ENCODE results near the gene FASTKD1.
"Not testable (repeated sequence)": the region's sequence is repeated elsewhere in the genome, so short reads cannot be mapped to it uniquely, and the experiment has no call there.

The FASTKD1 gene

DNA sequence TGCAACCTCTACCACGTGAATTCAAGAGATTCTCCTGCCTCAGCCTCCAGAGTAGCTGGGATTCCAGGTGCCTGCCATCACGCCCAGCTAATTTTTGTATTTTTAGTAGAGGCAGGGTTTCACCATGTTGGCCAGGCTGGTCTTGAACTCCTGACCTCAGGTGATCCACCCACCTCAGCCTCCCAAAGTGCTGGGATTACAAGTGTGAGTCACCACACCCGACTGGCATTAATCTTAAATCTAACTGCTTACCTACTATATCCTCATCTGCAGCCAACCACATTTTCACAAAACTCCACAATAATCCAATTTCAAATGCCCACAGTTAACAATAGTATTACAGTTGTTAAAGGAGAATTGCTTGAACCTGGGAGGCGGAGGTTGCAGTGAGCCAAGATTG is 2.9 kb downstream of the FASTKD1 start:
- not testable (repeated sequence) for DNase-seq

- DNase-seq = no peak
Observed at GRCh38 chr2:169569948-169570347, 3.7 kb downstream of the FASTKD1 start.

- no peak for DNase-seq
Observed at GRCh38 chr2:169565686-169566085, 8.0 kb downstream of the FASTKD1 start.

DNA sequence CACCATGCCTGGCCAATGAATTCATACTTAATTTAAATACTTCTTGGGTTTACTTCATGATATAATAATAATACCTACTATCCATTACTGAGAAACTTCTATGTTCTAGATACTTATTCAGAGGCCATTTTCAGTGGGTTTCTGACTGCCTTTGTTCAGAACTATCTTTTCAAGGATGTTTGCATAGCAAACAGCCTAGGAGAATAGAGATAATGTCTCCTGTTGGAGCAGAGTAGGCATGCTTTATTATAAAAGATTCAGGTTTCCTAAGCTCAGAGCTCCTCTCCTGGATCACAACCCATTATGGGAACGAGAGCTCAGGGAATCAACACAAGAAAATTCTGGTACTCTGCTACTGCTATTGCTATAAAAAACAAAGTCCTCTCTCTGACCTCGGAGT is 11.1 kb downstream of the FASTKD1 start:
- DNase-seq = no peak

- DNase-seq = not testable (repeated sequence)
Observed at GRCh38 chr2:169562084-169562483, 11.6 kb downstream of the FASTKD1 start.

GRCh38 chr2:169561364-169561763 is 12.3 kb downstream of the FASTKD1 start:
- DNase-seq = no peak

GRCh38 chr2:169546756-169547155 is 26.9 kb downstream of the FASTKD1 start:
- DNase-seq = no peak

DNA sequence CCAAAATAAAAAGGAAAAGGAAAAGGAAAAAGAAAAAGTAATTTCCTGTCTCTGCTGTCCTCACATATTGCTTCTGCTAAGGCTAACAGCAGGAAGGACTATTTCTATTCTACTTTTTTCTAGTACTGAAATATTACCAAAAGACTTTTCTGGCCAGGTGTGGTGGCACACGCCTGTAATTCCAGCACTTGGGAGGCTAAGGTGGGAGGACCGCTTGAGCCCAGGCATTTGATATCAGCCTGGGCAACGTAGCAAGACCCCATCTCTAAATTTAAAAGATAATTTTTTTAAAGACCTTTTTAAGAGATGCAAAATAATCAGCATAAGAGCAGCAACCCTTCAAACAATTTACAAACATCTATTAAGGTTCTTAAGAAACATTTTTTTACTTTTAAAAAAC is 31.2 kb downstream of the FASTKD1 start:
- DNase-seq = no peak

DNA sequence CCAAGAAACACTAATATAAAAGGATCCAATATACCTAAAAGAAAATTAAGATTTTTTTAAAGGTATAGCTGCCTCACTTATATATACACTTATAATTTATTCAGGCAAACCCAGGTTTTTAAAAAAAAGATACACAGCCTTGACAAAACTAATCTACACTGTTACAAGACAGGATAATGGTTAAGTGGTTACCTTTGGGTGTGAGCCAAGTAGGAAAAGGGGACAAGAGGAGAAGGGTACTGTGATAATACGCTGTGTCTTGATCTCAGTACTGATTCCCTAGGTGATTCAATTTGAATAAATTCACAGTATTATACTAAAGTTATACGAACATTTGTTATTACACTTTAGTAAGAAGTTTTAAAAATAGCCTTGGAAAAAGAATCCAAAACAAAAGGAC is 33.5 kb downstream of the FASTKD1 start:
- no peak for DNase-seq

GRCh38 chr2:169539460-169539859 is 34.2 kb downstream of the FASTKD1 start:
- not testable (repeated sequence) for DNase-seq

DNA sequence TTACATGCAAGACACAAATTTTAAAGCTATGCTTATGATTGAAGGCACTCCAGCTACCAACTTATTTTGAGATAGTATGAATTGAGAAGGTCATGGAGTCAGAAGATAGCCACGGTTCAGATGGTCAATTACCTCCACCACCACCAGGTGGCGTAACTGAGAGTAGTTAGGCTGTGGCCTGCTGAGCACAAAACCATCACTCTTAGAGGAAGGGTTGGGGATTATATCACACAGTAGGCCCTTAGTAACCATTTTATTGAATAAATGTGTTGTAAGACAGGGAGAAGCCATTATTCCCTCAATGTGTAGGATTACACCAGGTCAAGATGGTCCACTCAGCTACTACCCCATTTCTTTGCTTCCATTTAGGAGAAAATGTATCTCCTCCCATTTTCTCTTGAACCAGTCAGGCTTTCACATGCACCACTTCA is 45.4 kb downstream of the FASTKD1 start:
- DNase-seq = peak; percentile 54

GRCh38 chr2:169526451-169526850 is 47.2 kb downstream of the FASTKD1 start:
- DNase-seq = no peak

GRCh38 chr2:169525434-169525833 is 48.2 kb downstream of the FASTKD1 start:
- DNase-seq = no peak

GRCh38 chr2:169523681-169524080 is 50.0 kb downstream of the FASTKD1 start:
- no peak for DNase-seq

DNA sequence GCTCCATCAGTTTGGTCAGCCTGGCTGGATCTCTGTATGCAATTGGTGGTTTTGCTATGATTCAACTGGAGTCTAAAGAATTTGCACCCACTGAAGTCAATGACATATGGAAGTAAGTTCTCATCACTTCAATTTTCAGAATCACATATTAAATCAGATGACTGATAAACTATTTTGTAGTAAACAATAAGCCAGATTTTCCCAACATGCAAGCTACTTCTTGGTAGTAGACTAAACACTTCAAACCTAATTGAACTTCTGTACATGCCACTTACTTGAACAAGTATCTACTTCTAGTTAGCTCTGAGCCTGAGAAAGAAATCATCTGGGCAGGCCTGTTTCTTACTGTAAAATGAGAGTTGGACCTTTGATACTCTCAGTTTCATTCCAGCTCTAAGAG is 52.8 kb downstream of the FASTKD1 start:
- DNase-seq = no peak

DNA sequence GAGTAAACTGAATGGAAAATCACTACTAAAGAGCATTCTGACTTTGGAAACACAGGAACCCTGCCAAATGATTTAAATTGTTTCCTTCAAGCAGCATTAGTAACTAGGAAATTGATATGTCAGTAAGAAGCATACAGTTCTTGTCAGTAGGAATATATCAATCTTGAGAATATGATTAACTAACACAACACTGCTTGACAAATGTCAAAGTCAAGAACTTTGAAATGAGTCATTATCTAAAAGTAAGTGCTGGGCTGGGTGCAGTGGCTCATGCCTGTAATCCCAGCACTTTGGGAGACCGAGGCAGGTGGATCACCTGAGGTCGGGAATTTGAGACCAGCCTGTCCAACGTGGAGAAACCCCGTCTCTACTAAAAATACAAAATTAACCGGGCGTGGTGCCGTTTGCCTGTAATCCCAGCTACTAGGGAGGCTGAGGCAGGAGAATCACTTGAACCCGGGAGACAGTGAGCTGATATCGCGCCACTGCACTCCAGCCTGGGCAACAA is 57.1 kb downstream of the FASTKD1 start:
- not testable (repeated sequence) for DNase-seq

GRCh38 chr2:169514758-169515157 is 58.9 kb downstream of the FASTKD1 start:
- DNase-seq = not testable (repeated sequence)

DNA sequence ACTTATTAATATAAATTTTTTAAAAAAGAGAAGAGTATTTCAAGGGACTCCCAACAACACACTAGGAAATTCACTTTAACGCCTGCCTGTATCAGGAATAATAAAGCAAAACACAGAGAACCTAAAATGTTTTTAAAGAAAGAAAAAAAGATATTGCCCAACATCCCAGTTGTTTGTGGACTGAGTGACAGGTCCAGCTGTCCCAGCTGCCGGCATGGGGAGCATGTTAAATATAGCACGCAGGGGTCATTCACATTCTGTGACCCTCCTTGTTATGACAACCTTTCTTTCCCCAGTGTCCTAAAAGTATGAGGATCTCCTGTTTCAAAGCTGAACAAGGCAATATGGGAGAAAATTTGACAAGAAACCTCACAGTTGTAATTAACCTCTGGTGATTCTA is 59.7 kb downstream of the FASTKD1 start:
- no peak for DNase-seq

GRCh38 chr2:169513094-169513493 is 60.6 kb downstream of the FASTKD1 start:
- no peak for DNase-seq

GRCh38 chr2:169512525-169512924 is 61.1 kb downstream of the FASTKD1 start:
- no peak for DNase-seq

DNA sequence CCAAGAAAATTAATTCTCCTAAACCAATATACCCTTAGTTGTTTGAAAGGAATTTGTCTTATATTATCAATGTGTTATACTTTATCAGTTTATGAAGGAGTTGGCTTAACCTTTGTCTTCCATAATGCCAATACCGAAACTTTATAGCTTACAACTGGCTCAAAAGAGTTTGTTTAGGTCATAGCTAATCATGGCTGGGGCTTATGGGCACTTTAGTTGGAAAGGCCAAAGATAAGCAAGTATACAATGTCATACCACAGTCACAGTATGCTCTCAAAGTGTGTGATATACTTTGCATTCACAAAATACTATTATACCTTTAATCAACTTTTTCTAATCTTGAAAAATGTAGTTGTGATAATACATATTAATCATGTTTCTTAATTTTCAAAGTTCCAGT is 61.8 kb downstream of the FASTKD1 start:
- no peak for DNase-seq

- DNase-seq = no peak
Observed at GRCh38 chr2:169510496-169510895, 63.2 kb downstream of the FASTKD1 start.

GRCh38 chr2:169509955-169510354 is 63.7 kb downstream of the FASTKD1 start:
- DNase-seq = no peak

- no peak for DNase-seq
Observed at GRCh38 chr2:169509298-169509885, 64.3 kb downstream of the FASTKD1 start, which contains the start of gene KLHL41. KLHL41 (plus strand) TSS chr2:169509702; CDS start chr2:169509779, 77 bp downstream.

DNA sequence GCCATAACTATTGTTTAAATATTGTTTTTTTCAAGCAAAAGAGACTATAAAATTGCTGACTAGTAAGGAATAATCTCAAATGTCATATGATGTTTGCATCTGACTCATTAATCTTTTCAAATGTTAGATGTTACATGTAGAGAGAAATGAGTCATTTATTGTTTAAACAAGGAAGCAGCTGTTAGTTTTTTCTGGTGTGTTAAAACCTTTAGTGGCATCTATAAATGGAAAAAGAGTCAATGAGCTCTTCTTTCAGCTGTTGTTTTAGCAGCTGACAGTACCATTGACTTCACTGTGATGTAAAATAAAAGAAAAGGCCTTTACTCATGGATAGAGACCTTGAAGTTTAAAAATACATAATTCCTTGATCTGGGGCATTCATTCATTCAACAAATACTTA is 66.0 kb downstream of the FASTKD1 start:
- DNase-seq = no peak

Data from activated CD4-positive, alpha-beta T cell treated with anti-CD3 and anti-CD28 coated beads for 1 hour (primary cell).